ENCODE data around the gene INPPL1. TPM values are rescaled to one million over a fixed set of nuclear protein-coding genes. Genes with fewer than 3 reads are reported as not detected.

INPPL1 gene
- total and polyA plus RNA-seq, 10 of the 15 experiments (the other 5 are each of a cell fraction or from before 2014, with no cell fraction given) = 0.47 to 116 (median 43.4) TPM

DNA sequence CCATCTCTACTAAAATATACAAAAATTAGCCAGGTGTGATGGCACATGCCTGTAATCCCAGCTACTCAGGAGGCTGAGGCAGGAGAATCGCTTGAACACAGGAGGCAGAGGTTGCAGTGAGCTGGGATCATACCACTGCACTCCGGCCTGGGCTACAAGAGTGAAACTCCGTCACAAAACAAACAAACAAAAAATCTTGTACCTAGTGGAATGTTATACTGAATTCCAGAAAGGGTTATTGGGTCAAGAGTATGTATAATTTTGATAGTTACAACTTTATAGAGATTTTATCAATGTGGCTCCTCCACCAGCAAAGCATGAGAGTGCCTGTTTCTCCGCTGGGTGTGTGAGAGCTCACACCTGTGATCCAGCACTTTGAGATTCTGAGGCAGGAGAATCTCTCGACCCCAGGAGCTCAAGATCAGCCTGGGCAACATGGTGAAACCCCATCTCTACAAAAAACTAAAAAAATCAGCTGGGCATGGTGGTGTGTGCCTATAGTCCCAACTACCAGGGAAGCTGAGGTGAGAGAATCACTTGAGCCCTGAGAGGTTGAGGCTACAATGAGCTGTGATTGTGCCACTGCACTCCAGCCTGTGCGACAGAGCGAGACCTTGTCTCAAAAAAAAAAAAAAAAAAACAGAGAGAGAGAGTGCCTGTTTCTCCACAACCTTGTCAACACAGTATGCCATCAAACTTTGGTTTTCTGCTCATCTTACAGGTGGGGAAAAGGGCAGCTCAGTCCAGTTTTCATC lies 45.3 kb upstream of the INPPL1 start:
- Histone ChIP-seq H2AFZ (ENCODE audit: control insufficient read depth, low read depth, low read length) (no peak overlapping the region), H3K4me2 (ENCODE audit: control insufficient read depth, insufficient read depth) (no peak overlapping the region), H3K4me3 (no peak overlapping the region), H3K27ac (ENCODE audit: control insufficient read depth, insufficient read depth) (no peak overlapping the region), H3K27me3 (replicated peaks in 1 of 2; ENCODE audit: control insufficient read depth in 2 of 2, insufficient read depth in 2 of 2, low read length in 1 of 2) (no peaks in the 10 kb centered on the region; a peak in 1 of 4 replicates), H4K20me1 (ENCODE audit: control insufficient read depth, insufficient read depth) (no peaks in the 10 kb centered on the region), H3K9me3 (replicated peaks; ENCODE audit: control insufficient read depth, insufficient read depth, low read length) (no peaks in the 10 kb centered on the region), H3K4me1 (ENCODE audit: control insufficient read depth, insufficient read depth, low read length) (peaks cover 5% of the 10 kb centered on the region; the same call in 1 of the 2 replicates), H3K9ac (ENCODE audit: control insufficient read depth, insufficient read depth, low read length) (no peak overlapping the region), H3K79me2 (ENCODE audit: control insufficient read depth, insufficient read depth, low read length) (no peaks in the 10 kb centered on the region), H3K36me3 (ENCODE audit: control insufficient read depth in 2 of 2, insufficient read depth in 2 of 2, low read length in 1 of 2) (no peaks in the 10 kb centered on the region)
- ATAC-seq (no peak), FAIRE-seq (no peak), DNase-seq (ENCODE audit: low read depth, low spot score) (no peak)
- 65% methylated on average over 6 of the region's 7 CpGs for WGBS (ENCODE audit: insufficient coverage, insufficient replicate concordance, low lambda C conversion rate, missing lambda C conversion rate)
- TF ChIP-seq MEF2A (IDR thresholded peaks at IDR 0.05; ENCODE audit: insufficient read depth, low read depth, low read length) = no peak
- no peak for TF ChIP-seq ATF7 (IDR thresholded peaks at IDR 0.05; ENCODE audit: low read depth)
- TF ChIP-seq ZNF24 (IDR thresholded peaks at IDR 0.05) = no peak
- no peak for TF ChIP-seq GATAD2B (conservative IDR thresholded peaks at IDR 0.05; ENCODE audit: low read depth)
- no peak for TF ChIP-seq CBX3 (IDR thresholded peaks at IDR 0.05; ENCODE audit: borderline replicate concordance, low read depth)
- TF ChIP-seq ZSCAN29 (IDR thresholded peaks at IDR 0.05) = no peak
- TF ChIP-seq KLF5 (IDR thresholded peaks at IDR 0.05; ENCODE audit: partially characterized antibody) = no peak
- no peak for TF ChIP-seq ZNF592 (IDR thresholded peaks at IDR 0.05)
- no peak for TF ChIP-seq HSF1 (IDR thresholded peaks at IDR 0.05; ENCODE audit: low read depth, low read length)
- ChIA-PET CTCF (interaction anchor here (1.0 to 1.8 kb wide), 4 partner anchors 12 to 252 kb away, joined by 3 to 7 read pairs (median 4); no protein-coding TSS in a partner anchor), POLR2A (no interaction called here), RAD21 (ENCODE audit: unreplicated experiment) (interaction anchor here (0.9 kb wide), 1 partner anchor 276 kb away, joined by 3 read pairs; no protein-coding TSS in a partner anchor), SMC1A (ENCODE audit: uncharacterized antibody, unreplicated experiment) (interaction anchor here (1.7 kb wide), 1 partner anchor 12 kb away, joined by 5 read pairs; no protein-coding TSS in a partner anchor)
- intact Hi-C loops (cut with micrococcal nuclease; ENCODE audit: unreplicated experiment) = no loop called here
- in situ Hi-C loops (cut with MboI) = no loop called here
- no TSS peak for BruUV-seq (replicated peaks)
